Umbilical cord (tissue), 2 donors: ENCODE data around the gene NINL. TPM values are rescaled to one million over a fixed set of nuclear protein-coding genes. Genes with fewer than 3 reads are reported as not detected.

ENCODE experiments used
- DNase-seq: peaks from one replicate; pipeline ENCODE4 v3.0.0-alpha.2; 2015; ENCODE audit warnings: low spot score
- total RNA-seq: library from RNA; depleted of rRNA; stranded (reverse); fragments of >200 nt; gene quantifications from one replicate; pipeline ENCODE4 v1.2.3, GENCODE V29; 2014; ENCODE audit warnings: low replicate concordance; ENCODE audit not compliant: insufficient read depth

Gene NINL
- total RNA-seq, 1 donor from 2014 or later: 17.6 TPM

DNA sequence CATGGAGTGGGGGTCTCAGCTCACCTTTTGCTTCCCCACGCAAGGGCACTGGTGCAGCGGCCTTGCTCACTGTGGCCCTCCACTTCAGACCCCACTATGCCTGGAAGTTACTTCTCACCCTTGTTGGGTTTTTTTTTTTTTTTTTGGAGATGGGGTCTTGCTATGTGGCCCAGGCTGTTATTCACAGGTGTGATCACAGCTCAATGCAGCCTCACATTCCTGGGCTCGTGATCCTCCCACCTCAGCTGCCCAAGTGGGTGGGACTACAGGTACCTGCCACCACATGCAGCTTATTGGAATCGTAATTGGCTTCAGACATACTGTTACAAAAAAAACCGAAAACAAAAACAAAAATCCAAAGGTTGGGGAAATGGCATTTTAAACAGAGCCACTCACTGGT lies 32.4 kb downstream of the NINL start:
- no peak for DNase-seq

GRCh38 chr20:25551413-25552215 lies 33.7 kb downstream of the NINL start:
- DNase-seq: peak; percentile 88

GRCh38 chr20:25550645-25551337 lies 34.5 kb downstream of the NINL start:
- DNase-seq: peak; percentile 14

- peak; percentile 71 for DNase-seq
Measured at GRCh38 chr20:25549843-25550477, 35.4 kb downstream of the NINL start.

DNA sequence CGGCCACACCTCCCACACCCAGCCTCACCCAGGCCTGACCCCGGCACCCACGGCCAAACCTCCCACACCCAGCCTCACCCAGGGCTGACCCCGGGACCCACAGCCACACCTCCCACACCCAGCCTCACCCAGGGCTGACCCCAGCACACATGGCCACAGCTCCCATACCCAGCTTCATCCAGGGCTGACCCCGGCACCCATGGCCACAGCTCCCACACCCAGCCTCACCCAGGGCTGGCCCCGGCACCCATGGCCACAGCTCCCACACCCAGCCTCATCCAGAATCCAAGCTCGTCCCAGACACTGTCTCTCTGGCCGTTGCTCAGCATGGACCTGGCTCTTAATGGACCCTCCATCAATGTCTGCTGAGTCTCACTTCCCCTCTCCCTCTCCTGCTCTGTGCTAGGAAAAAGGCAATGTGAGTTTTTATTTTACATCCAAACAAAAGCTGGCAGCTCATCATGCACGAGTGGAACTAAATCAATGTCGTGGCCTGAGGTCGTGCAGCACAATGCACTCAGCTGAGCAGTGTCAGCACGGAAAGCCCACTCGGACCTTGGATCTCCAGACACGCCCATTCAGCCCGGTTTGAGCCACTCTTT lies 36.1 kb downstream of the NINL start:
- no peak for DNase-seq

GRCh38 chr20:25548613-25549086 lies 36.7 kb downstream of the NINL start:
- no peak for DNase-seq

DNA sequence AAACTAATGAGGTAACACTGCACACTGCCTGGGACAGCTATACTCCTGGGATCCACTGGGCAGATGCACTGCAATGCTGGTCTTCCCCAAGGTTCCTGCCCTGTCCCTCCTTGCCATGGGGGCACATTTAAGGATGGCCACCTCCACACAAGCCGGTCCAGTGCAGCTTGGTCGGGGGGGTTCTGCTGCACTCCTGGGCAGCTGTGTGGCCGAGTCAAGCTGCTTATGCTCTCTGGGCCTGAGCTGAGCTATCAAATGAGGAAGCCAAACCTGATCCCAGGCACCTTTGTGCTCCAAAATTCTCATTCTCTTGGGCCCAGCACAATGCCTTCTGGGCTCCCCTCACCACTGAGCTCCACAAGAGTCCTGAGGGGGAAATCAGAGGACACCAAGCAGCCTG lies 37.3 kb downstream of the NINL start:
- DNase-seq: no peak

DNA sequence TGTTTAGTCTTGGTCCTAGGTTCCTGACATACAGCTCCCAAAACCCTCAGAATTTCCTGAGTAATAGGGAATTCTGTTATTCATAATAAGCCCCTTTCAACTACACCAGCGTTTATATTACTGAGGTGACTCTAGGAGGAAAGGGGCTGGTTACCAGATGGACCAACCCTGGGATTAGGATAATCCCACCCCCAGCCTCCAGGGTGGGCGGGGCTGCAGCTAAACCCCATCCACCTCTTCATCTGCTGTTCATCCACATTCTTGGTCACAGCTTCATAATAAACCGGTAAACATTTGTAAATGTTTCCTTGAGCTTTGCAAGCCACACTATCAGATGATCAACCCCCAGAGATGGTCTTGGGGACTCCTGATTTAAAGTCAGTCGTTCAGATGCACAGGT lies 38.3 kb downstream of the NINL start:
- DNase-seq: no peak

GRCh38 chr20:25546048-25546447 lies 39.3 kb downstream of the NINL start:
- peak; percentile 26 for DNase-seq

GRCh38 chr20:25545171-25545570 lies 40.2 kb downstream of the NINL start:
- no peak for DNase-seq

- DNase-seq: peak; percentile 68
Measured at GRCh38 chr20:25544734-25545133, 40.6 kb downstream of the NINL start.

- DNase-seq: peak; percentile 16
Measured at GRCh38 chr20:25544311-25544710, 41.0 kb downstream of the NINL start.

DNA sequence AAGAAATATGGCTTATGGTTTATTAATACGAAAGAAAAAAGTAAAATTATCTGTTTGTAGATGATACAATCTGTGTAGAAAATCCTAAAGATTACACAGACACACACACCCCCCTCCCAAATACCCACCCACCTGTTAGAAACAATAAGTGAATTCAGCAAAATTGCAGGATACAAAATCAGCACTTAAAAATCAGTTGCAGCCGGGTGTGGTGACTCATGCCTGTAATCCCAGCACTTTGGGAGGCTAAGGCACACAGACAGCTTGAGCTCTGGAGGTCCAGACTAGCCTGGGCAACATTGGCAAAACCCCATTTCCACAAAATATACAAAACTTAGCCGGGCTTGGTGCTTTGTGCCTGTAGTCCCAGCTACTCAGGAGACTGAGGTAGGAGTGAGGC lies 42.3 kb downstream of the NINL start:
- DNase-seq: peak; percentile 62

GRCh38 chr20:25541676-25542075 lies 43.7 kb downstream of the NINL start:
- no peak for DNase-seq

- no peak for DNase-seq
Measured at GRCh38 chr20:25539742-25540672, 45.3 kb downstream of the NINL start.

DNA sequence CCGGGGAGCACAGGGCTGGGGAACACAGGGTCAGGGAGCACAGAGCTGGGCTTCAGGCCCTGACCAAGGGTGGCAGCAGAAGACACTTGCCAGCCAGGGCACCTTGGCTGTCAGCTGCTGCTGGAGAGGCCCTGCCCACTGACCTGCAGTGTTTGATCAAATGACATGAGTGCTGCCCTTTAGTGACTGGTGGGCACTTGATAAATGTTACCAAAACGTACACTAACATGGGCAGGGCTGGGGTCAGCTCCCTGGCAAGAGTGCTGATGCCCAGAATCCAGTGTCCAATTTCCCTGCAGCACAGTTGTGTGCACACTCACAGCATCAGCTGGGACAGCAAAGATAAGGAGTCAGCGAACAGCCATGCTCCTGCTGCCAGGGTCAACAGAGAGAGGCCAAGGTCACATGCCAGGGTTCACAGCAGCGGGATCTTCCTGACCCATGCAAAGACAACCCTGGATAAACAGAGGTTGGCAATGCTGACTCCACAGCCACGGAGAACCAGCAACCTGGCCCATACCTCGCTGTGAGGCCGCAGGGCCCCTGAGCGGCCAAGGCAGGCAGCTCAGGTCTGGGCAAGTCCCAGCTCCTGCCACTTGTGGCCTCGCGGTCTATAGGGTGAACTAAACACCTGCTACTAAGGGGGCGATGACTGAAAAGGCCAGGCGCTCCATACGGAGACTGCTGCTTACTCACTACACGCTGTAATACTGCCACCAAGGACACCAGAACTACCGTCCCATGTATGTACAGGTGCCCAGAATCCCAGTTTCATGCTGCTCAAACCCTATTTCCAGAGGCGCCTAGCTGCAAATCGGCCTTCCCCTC lies 46.3 kb downstream of the NINL start:
- DNase-seq: no peak

GRCh38 chr20:25537890-25538289 lies 47.4 kb downstream of the NINL start:
- DNase-seq: no peak

DNA sequence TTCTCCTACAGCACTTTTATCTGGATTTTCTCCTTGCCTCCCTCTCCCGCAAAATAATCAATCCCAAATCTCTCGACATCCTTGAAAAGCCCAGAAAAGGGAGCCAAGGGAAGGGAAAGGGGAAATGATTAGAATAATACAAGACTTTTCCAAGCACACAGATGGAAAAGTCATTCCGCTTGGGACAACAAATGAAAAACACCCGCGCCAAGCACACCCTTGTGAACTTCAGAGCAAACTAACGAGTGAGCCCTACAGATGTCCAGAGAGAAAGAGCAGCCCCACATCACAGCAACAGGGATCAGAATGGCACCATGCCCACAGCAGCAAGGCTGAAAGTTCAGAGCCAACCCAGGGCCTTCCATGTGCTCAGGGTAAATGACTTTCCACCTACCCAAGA lies 49.6 kb downstream of the NINL start:
- DNase-seq: no peak

DNA sequence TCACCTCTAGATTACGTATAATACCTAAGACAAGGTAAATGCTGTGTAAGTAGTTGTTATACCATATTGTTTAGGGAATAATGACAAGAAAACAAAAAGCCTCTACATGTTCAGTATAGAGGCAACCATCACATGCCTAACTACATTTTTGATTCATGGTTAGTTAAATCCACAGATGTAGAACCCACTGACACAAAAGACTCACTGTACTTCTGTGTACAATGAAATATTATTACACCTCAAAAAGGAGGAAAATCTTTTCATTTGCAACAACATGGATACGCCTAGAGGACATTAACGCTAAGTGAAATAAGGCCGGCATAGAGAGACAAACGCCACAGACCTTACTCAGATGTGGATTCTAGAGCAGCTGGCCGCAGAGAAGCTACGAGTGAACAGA lies 50.5 kb downstream of the NINL start:
- no peak for DNase-seq
